ENCODE measurements around the gene GRIK2.

GRIK2 gene

DNA sequence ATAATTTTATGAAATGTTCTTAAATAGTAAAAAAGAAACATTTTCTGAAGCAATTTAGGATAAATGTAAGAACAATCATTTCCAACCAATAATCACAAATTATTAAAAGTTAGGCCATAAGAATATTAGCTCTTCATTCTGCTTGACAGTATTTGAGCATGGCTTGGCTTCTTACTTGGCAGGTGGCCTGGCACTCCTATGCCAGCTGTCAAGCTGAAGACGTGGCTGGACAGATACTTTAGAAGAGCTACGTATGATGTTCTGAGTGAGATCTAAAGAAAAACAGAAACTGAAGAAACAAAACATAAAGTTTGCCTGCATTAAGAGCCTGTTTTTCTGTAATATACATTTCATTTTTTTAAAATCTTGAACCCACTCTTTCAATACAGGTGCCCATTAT, 438.9 kb downstream of the GRIK2 start:
- Histone ChIP-seq H3K4me2 (ENCODE audit: low read length) (no peak overlapping the region), H3K18ac (ENCODE audit: low read length) (no peak overlapping the region), H3K36me3 (ENCODE audit: control insufficient read depth in 1 of 2, insufficient read depth in 2 of 2, low read length in 2 of 2) (no peaks in the 10 kb centered on the region), H4K8ac (ENCODE audit: low read depth, low read length) (no peak overlapping the region), H3K79me2 (ENCODE audit: control insufficient read depth, insufficient read depth, low read length, poor library complexity) (no peaks in the 10 kb centered on the region), H3K9ac (ENCODE audit: low read length) (no peak overlapping the region), H3K23ac (ENCODE audit: low read length) (no peak overlapping the region), H3K4me3 (ENCODE audit: low read depth, low read length) (no peak overlapping the region), H3K4me1 (ENCODE audit: control insufficient read depth in 1 of 2, insufficient read depth in 2 of 2, low read length in 2 of 2) (no peaks in the 10 kb centered on the region), H2BK12ac (ENCODE audit: low read length) (no peak overlapping the region), H3K9me3 (ENCODE audit: insufficient read depth, low read depth, low read length) (no peaks in the 10 kb centered on the region), H2BK5ac (ENCODE audit: low read depth, low read length, poor library complexity) (no peak overlapping the region), H2BK120ac (ENCODE audit: insufficient read depth, low read length, poor library complexity) (no peak overlapping the region), H4K91ac (ENCODE audit: low read depth, low read length) (no peak overlapping the region), H3K79me1 (ENCODE audit: low read length) (no peaks in the 10 kb centered on the region), H2AK5ac (ENCODE audit: low read length) (no peak overlapping the region), H3K4ac (ENCODE audit: low read depth, low read length) (no peak overlapping the region), H2AFZ (ENCODE audit: insufficient read depth, low read length, poor library complexity) (no peak overlapping the region), H3K27ac (ENCODE audit: low read depth, low read length) (no peak overlapping the region), H3K27me3 (ENCODE audit: insufficient read depth, low read length) (no peaks in the 10 kb centered on the region), H4K12ac (ENCODE audit: low read depth, low read length) (no peak overlapping the region), H3K14ac (ENCODE audit: low read length) (no peak overlapping the region)
- DNase-seq: no peak
- no CpG with 5 or more reads among the region's 2 CpGs for WGBS (ENCODE audit: extremely low coverage, insufficient coverage, insufficient read length)

DNA sequence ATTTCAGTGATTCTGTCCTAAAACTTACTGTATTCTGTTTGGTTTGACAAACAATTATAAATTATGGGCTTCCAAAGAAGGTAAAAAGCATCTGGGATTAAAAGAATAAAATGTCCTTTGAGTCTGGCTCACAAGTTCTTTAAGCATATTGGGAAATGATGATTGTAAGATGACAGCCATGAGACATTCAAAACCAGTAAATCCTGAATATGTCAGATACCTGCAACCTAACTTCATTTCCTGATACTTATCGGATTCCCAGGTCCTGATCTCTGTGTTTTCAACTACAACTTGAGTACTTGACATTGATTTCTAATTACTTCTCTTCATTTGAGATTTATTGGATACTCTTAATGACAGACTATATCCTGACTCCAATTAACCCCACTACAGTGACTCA, 446.6 kb downstream of the GRIK2 start:
- peak in 1 of 2 donors; percentile 58 for DNase-seq
- no peaks in the 10 kb centered on the region for H3K9me3 ChIP-seq (ENCODE audit: insufficient read depth, low read depth, low read length)
- no peak overlapping the region for H3K23ac ChIP-seq (ENCODE audit: low read length)
- H2BK12ac ChIP-seq (ENCODE audit: low read length): no peak overlapping the region
- H3K4ac ChIP-seq (ENCODE audit: low read depth, low read length): no peak overlapping the region
- no CpG with 5 or more reads among the region's 1 CpG for WGBS (ENCODE audit: extremely low coverage, insufficient coverage, insufficient read length)
- no peak overlapping the region for H4K91ac ChIP-seq (ENCODE audit: low read depth, low read length)
- H3K36me3 ChIP-seq (ENCODE audit: control insufficient read depth in 1 of 2, insufficient read depth in 2 of 2, low read length in 2 of 2): no peaks in the 10 kb centered on the region
- no peak overlapping the region for H2BK120ac ChIP-seq (ENCODE audit: insufficient read depth, low read length, poor library complexity)
- H3K27ac ChIP-seq (ENCODE audit: low read depth, low read length): no peak overlapping the region
- no peak overlapping the region for H2AFZ ChIP-seq (ENCODE audit: insufficient read depth, low read length, poor library complexity)
- H3K9ac ChIP-seq (ENCODE audit: low read length): no peak overlapping the region
- H3K18ac ChIP-seq (ENCODE audit: low read length): no peak overlapping the region
- no peaks in the 10 kb centered on the region for H3K79me1 ChIP-seq (ENCODE audit: low read length)
- no peak overlapping the region for H3K4me3 ChIP-seq (ENCODE audit: low read depth, low read length)
- no peak overlapping the region for H4K8ac ChIP-seq (ENCODE audit: low read depth, low read length)
- no peak overlapping the region for H2BK5ac ChIP-seq (ENCODE audit: low read depth, low read length, poor library complexity)
- no peaks in the 10 kb centered on the region for H3K27me3 ChIP-seq (ENCODE audit: insufficient read depth, low read length)
- H3K14ac ChIP-seq (ENCODE audit: low read length): no peak overlapping the region
- no peak overlapping the region for H3K4me2 ChIP-seq (ENCODE audit: low read length)
- H3K79me2 ChIP-seq (ENCODE audit: control insufficient read depth, insufficient read depth, low read length, poor library complexity): no peaks in the 10 kb centered on the region
- H4K12ac ChIP-seq (ENCODE audit: low read depth, low read length): no peak overlapping the region
- no peak overlapping the region for H2AK5ac ChIP-seq (ENCODE audit: low read length)
- no peaks in the 10 kb centered on the region for H3K4me1 ChIP-seq (ENCODE audit: control insufficient read depth in 1 of 2, insufficient read depth in 2 of 2, low read length in 2 of 2)

DNA sequence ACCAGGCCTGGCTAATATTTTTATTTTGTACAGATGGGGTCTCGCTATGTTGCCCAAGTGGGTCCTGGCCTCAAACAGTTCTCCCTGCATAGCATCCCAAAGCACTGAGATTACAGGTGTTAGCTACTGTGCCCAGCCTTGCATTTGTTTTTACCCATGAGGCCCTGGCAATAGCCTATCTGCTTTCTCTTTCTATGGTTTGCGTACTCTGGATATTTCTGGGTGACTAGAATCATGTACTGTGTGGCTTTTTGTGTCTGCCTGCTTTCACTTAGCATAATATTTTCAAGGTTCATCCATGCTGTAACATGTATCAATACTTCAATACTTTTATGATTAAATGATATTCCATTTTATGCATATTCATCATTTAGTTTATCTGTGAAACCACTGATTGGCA, 451.7 kb downstream of the GRIK2 start:
- Histone ChIP-seq H4K12ac (ENCODE audit: low read depth, low read length) (no peak overlapping the region), H3K79me1 (ENCODE audit: low read length) (no peaks in the 10 kb centered on the region), H3K36me3 (ENCODE audit: control insufficient read depth in 1 of 2, insufficient read depth in 2 of 2, low read length in 2 of 2) (no peaks in the 10 kb centered on the region), H2AK5ac (ENCODE audit: low read length) (no peak overlapping the region), H3K4me1 (ENCODE audit: control insufficient read depth in 1 of 2, insufficient read depth in 2 of 2, low read length in 2 of 2) (no peaks in the 10 kb centered on the region), H3K14ac (ENCODE audit: low read length) (no peak overlapping the region), H3K27me3 (ENCODE audit: insufficient read depth, low read length) (no peaks in the 10 kb centered on the region), H2BK5ac (ENCODE audit: low read depth, low read length, poor library complexity) (no peak overlapping the region), H3K4me3 (ENCODE audit: low read depth, low read length) (no peak overlapping the region), H2BK12ac (ENCODE audit: low read length) (no peak overlapping the region), H3K4me2 (ENCODE audit: low read length) (no peak overlapping the region), H3K79me2 (ENCODE audit: control insufficient read depth, insufficient read depth, low read length, poor library complexity) (no peaks in the 10 kb centered on the region), H3K4ac (ENCODE audit: low read depth, low read length) (no peak overlapping the region), H4K8ac (ENCODE audit: low read depth, low read length) (no peak overlapping the region), H2AFZ (ENCODE audit: insufficient read depth, low read length, poor library complexity) (no peak overlapping the region), H3K18ac (ENCODE audit: low read length) (no peak overlapping the region), H3K23ac (ENCODE audit: low read length) (no peak overlapping the region), H3K9me3 (ENCODE audit: insufficient read depth, low read depth, low read length) (no peaks in the 10 kb centered on the region), H3K9ac (ENCODE audit: low read length) (no peak overlapping the region), H2BK120ac (ENCODE audit: insufficient read depth, low read length, poor library complexity) (no peak overlapping the region), H3K27ac (ENCODE audit: low read depth, low read length) (no peak overlapping the region), H4K91ac (ENCODE audit: low read depth, low read length) (no peak overlapping the region)
- DNase-seq: no peak
- no CpG with 5 or more reads among the region's 2 CpGs for WGBS (ENCODE audit: extremely low coverage, insufficient coverage, insufficient read length)

DNA sequence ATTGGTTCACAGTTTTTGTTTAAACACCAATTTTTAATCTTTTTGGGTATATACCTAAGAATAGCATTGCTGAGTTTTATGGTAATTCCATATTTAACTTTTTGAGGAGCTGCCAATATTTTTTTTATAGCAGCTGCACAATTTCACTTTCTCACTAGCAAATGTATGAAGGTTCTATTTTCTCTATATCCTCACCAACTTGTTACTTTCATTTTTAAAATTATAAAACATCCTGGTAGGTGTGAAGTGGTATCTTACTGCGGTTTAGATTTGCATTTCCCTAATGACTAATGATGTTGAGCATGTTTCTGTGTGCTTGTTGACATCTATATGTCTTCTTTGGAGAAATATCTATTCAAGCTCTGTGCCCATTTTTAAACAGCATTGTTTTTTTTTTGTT, 452.1 kb downstream of the GRIK2 start:
- Histone ChIP-seq H3K4me1 (ENCODE audit: control insufficient read depth in 1 of 2, insufficient read depth in 2 of 2, low read length in 2 of 2) (no peaks in the 10 kb centered on the region), H3K9me3 (ENCODE audit: insufficient read depth, low read depth, low read length) (no peaks in the 10 kb centered on the region), H2BK12ac (ENCODE audit: low read length) (no peak overlapping the region), H3K27ac (ENCODE audit: low read depth, low read length) (no peak overlapping the region), H3K18ac (ENCODE audit: low read length) (no peak overlapping the region), H3K23ac (ENCODE audit: low read length) (no peak overlapping the region), H3K4ac (ENCODE audit: low read depth, low read length) (no peak overlapping the region), H3K27me3 (ENCODE audit: insufficient read depth, low read length) (no peaks in the 10 kb centered on the region), H4K91ac (ENCODE audit: low read depth, low read length) (no peak overlapping the region), H2AK5ac (ENCODE audit: low read length) (no peak overlapping the region), H3K79me1 (ENCODE audit: low read length) (no peaks in the 10 kb centered on the region), H3K14ac (ENCODE audit: low read length) (no peak overlapping the region), H2BK120ac (ENCODE audit: insufficient read depth, low read length, poor library complexity) (no peak overlapping the region), H3K79me2 (ENCODE audit: control insufficient read depth, insufficient read depth, low read length, poor library complexity) (no peaks in the 10 kb centered on the region), H3K9ac (ENCODE audit: low read length) (no peak overlapping the region), H3K36me3 (ENCODE audit: control insufficient read depth in 1 of 2, insufficient read depth in 2 of 2, low read length in 2 of 2) (no peaks in the 10 kb centered on the region), H2BK5ac (ENCODE audit: low read depth, low read length, poor library complexity) (no peak overlapping the region), H4K8ac (ENCODE audit: low read depth, low read length) (no peak overlapping the region), H2AFZ (ENCODE audit: insufficient read depth, low read length, poor library complexity) (no peak overlapping the region), H4K12ac (ENCODE audit: low read depth, low read length) (no peak overlapping the region), H3K4me3 (ENCODE audit: low read depth, low read length) (no peak overlapping the region), H3K4me2 (ENCODE audit: low read length) (no peak overlapping the region)
- DNase-seq: no peak
- no CpG with 5 or more reads among the region's 1 CpG for WGBS (ENCODE audit: extremely low coverage, insufficient coverage, insufficient read length)

All from trophoblast cell (in vitro differentiated cells and primary cell).